ENCODE data around the gene ARSB.

The ARSB gene

DNA sequence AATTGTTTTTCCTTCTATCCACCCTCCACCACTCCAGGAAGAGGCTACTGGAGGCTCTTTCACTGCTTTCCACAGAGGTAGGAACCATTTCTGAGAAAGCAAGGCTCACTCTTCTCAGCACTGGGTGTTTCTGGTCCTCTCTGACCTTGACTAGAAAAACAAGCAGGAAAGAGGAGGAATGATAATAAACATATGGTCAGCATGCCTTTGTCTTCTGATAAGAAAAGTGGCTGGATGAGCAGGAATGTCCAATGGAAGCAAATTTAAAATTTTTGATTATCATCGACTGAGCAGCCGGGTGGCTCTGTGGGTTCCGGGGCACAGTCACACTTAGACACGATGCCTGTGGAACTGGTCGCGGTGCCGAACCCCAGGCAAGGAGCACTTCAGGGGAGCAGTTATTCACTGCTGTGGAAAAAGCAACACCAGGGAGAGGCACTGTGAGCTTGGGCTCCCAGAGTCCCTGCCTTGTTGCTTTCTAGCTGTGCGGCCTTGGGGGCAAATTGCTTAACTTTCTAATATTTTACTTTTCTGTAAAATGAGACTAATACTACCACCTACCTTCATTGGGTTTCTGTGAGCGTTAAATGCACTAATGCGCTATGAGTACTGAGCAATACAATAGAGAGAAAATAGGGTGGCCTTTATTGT, 179.5 kb downstream of the ARSB start:
- no peak for DNase-seq (ENCODE audit: low spot score)

GRCh38 chr5:78804995-78805394, 180.1 kb downstream of the ARSB start:
- DNase-seq (ENCODE audit: low spot score), result no peak

GRCh38 chr5:78803941-78804340, 181.2 kb downstream of the ARSB start:
- DNase-seq (ENCODE audit: low spot score), result no peak

GRCh38 chr5:78803353-78803752, 181.8 kb downstream of the ARSB start:
- DNase-seq (ENCODE audit: low spot score), result no peak

DNA sequence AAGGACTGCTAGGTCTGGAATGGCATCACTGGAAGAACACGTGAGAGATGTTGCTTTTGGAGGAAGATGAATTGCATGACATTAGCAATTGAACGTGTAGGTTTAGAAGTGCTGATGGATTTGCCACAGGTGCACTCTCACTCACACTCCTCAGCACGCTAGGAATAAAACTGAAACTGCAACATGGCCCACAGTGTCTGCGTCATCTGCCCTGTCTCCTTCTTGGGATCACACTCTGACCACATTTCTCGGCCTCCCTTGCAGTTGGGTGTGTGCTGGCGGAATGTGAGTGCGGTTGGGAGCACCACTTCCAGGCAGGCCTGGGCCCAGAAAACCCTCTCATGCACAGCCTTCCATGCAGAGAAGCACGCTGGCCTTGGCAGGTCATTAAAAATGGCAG, 183.7 kb downstream of the ARSB start:
- no peak for DNase-seq (ENCODE audit: low spot score)

GRCh38 chr5:78799266-78800017, 185.7 kb downstream of the ARSB start:
- DNase-seq (ENCODE audit: low spot score), result no peak

DNA sequence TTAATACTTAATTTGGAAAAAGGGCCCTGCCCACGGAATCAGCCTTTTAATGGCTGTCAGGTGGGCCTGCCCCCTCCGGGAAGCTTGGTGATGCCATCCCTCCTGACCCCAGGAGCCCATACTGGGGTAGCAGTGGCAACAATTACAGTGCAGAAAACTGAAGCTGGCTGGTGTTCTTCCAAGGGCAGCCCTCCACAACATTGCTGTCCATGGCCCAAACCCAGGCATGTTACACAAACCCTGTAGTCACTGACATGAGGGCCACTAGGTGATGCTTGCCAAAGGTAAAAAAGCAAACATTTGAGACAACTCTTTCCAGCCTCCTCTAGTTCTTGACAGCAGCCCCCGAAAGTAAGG, 186.5 kb downstream of the ARSB start:
- no peak for DNase-seq (ENCODE audit: low spot score)

DNA sequence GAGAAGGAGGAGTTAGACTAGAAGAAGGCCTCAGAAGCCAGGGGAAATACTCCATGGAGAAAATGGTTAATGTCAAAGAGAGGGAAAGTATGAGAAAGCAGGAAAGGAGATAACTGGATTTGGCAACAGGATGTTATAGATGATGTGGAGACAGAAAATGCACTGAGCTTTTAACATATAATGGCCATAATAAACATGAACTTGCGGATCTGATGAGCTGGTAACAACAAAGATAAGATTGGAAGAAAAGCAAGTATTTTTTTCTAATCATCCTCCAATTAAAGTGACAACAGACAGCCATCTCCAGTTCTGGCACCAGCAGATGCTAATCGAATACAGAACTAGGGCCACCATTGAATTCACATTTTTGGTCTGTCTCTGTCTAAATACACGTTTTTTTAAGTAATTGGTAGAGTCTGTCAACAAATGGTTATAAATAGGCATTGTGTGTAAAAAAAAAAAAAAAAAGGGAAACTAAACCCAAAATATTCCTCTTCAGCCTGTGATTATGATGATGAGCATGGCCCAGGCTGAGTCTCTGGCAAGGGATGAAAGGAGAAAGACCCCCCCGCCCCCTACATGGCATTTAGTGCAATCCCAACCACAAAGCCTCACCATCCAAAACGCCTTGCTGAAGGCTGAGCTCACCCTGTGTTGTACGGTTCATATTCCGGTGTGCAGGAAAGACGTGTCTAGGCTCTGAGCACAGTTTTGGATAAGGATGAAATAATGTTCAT, 187.0 kb downstream of the ARSB start:
- no peak for DNase-seq (ENCODE audit: low spot score)

- DNase-seq (ENCODE audit: low spot score), result no peak
These were observed 189.4 kb downstream of the ARSB start for GRCh38 chr5:78795757-78796156.

DNA sequence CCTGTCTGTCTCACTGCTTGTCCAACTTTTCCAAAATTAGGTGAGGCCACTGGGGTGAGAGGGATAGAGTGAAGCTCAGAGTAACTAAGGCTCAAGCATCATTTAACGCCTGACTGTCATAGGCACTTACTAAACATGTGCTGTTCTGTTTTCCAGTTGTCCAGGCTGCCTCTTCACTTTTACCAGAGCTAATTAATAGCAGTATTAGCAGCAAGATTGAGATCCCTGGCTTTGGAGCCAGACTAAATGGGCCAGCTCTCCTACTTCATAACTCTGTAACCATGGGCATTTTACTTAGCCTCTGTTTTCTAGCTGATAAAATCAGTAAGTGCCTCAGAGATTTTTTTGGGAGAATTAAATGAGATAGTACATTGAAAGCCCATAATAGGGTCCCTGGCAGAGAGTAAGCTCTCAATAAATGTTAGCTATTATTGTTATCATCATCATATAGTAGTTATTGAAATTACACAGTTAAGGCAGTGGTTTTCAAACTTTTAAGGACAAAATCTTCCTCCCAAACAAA, 190.4 kb downstream of the ARSB start:
- no peak for DNase-seq (ENCODE audit: low spot score)

DNA sequence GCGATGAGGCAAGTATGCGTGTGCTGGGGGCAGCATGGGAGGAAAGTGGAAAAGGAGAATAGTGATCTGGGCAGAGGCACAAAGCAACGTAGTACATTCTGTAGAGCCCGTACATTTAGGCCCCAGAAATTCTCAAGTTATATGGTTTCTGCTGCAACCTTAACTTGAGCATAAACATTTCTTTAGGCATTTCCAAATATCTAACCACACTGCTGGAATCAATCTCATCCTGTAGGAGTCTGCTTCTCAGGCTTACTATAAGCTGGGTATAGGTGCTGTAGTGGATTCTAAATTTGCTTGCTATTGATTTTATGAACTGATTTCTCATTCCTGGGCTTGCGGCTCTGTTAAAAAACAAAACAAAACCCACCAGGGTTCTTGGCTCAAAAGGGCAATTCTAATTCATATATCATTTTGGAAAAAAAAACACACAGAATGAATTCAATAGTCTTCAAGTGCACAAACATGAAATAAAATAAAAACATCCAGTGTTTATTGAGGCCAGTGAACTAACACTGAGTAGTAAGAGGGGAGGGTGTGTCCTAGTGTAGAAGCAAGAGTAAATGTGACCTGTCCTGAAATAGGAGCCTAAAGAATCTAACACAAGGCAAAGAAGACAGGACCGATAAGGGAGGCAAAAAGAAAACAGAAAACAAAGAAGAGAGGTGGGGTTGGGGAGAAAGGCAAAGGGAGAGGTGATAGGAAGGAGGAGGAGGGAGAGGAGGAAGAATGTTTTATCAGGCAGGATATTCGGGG, 191.0 kb downstream of the ARSB start:
- DNase-seq (ENCODE audit: low spot score), result no peak

GRCh38 chr5:78792345-78793055, 192.6 kb downstream of the ARSB start:
- DNase-seq (ENCODE audit: low spot score), result no peak

DNA sequence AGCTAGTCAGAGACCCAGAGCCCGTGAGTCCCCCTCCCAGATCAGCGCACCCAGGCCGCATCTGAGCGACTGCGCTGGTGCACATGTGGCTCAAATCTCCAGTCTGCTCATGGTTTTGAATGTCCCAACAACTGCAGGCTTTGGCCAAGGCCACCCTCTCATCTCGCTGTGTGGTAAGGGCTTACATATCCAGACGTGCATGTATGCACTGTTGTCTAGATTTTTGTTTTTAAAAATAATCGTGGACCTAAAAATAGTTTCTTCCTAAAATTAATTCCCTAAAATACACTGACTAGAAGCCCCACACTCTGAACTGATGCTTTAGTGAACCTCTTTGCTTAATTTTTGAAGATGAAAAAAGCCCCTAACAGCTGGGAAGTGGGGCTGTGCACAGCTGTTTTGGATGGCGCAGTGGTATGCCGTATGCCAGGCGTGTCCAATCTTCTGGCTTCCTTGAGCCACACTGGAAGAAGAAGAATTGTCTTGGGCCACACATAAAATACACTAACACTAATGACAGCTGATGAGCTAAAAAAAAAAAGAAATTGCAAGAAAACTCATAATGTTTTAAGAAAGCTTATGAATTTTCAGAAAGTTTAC, 193.5 kb downstream of the ARSB start:
- DNase-seq (ENCODE audit: low spot score), result no peak

DNA sequence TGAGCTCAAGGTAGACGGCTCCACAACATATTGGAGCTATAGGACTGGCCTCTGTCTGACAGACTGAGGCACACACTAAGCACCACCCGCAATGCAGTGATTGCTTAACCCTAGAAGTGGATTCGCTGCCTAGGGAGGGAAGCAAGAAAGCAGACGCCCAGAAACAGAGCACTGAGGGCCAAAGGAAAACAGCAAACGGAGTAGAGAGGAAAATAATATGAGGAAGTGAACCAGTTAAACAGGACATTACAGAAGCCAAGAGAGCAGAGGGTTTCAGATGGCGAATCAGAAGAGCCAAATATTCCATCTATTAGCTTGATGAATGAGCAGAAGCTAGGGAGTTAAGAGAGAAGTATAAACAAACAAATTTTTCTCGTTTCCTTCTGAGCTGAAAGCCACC, 197.3 kb downstream of the ARSB start:
- DNase-seq (ENCODE audit: low spot score), result no peak

DNA sequence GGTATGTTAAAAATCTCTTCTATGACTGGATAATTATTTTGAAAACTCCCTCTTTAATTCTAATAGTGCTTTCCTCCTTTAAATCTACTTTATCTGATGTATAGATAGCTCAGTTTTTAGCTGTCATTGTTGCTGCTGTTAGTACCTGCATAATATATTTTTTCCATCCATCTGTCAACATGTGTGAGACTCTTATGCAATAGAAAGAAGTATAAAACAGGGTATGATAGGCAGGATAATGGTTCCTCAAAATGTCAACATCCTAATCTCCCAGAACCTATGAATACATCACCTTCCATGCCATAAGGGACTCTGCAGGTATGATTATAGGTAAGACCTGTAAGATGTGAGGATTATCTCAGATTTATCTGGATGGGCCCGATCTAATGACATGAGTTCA, 199.7 kb downstream of the ARSB start:
- no peak for DNase-seq (ENCODE audit: low spot score)

DNA sequence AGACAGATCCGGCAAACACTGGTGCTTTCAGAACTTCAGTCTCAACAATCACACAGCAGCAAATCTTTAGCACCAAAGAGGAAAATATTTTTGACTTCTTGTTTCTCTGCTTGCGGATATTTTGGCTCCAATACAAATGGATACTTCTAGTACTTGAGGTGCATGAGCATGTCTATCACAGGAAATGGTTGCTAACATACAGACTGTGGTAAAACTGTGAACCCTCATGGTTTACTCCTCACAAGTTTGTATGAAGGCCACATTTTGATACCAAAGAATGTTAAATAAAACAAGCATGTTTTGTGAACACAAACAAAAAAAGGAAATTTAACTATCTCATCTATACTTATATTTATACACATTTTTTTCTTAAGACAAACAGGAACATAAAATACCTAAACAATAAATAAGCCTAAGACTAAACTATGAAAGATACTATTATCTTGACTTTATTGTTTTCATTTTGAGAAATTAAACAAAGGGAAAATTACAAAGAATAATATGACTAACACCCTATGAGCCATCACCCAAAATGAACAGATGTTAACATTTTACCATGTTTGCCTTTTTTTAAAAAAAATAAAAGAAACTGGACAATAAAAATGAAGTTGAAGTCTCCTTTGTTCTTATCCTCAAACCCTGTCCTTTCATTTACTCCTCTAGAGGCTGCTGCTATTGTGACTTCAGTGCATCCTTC, 201.5 kb downstream of the ARSB start:
- DNase-seq (ENCODE audit: low spot score), result no peak

- no peak for DNase-seq (ENCODE audit: low spot score)
These were observed 202.4 kb downstream of the ARSB start for GRCh38 chr5:78782728-78783127.

DNA sequence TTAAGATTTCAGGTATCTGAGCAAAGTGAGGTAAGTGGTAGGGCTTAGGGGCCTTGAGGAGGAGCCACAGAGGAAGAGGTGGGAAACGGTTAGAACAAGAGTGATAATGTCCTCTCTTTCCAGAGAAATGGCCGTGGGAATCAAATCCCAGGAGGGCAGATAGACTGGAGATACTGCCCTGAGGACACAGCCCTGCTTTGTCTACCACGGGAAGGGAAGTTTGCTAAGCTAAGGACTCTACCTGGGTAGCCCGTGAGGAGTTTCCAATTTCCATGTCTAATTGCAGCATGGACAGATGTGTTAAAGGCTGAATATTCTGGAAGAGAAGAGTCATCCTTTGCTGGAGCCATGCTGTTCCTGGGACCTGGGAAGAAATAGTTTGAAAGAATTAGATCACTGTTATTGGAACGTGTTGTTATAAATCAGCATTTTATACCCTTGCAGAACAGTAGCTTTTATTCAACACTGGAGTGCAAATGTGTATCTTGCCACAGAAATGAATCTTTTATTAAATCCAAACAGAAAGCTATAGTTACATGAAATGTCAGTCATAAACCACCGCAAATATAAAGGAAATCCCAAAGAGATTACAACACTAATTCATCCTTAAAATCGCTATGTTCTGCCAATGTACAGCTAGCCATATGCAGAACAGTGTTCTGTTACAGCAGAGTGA, 203.4 kb downstream of the ARSB start:
- no peak for DNase-seq (ENCODE audit: low spot score)

- no peak for DNase-seq (ENCODE audit: low spot score)
These were observed 205.1 kb downstream of the ARSB start for GRCh38 chr5:78779771-78780616.

Data from CD4-positive, alpha-beta T cell treated with Interleukin-6 at 100 ng/mL for 8 hours (primary cell).